OCI-LY1 (cell line): ENCODE data around the gene F13B.

Experiments
- CTCF ChIP-seq: fragments of 200-600 bp; sonication (generic), shearing (Covaris generic); IDR thresholded peaks from 2 replicates; pipeline ENCODE4 v1.5.1; 2017; ENCODE audit warnings: mild to moderate bottlenecking, antibody characterized with exemption, low read length, moderate library complexity, mixed read lengths
- EZH2 ChIP-seq: fragments of 200-600 bp; sonication (generic), shearing (Covaris generic); IDR thresholded peaks from 2 replicates; pipeline ENCODE4 v1.8.0; 2017; ENCODE audit warnings: borderline replicate concordance, mixed run types, mild to moderate bottlenecking, antibody characterized with exemption, low read length, moderate library complexity, mixed read lengths

- TF ChIP-seq CTCF (no peak), EZH2 (no peak)
Observed at GRCh38 chr1:197066277-197066676, 783 bp downstream of the F13B start.
